OCI-LY3 (cell line): ENCODE results near the gene HNRNPH2.

Experiments used
- H2AFZ ChIP-seq: fragments of 200-600, 300-600 bp; shearing (Covaris generic); 2 replicates; pipeline ENCODE4 v1.6.0; 2014; ENCODE audit warnings: antibody characterized with exemption, low read depth, low read length
- H3K27ac ChIP-seq: fragments of 200-600, 300-600 bp; sonication (generic); 2 replicates; pipeline ENCODE4 v1.5.1; 2014; ENCODE audit warnings: mild to moderate bottlenecking, low read length, moderate library complexity, mixed read lengths
- H3K27me3 ChIP-seq: fragments of 200-600, 300-600 bp; sonication (generic); 2 replicates; pipeline ENCODE4 v1.6.1; 2014; ENCODE audit warnings: low read depth, low read length, mixed read lengths
- H3K36me3 ChIP-seq: fragments of 200-600, 300-600 bp; sonication (generic); replicated peaks from 2 replicates; pipeline ENCODE3; 2014; ENCODE audit warnings: low read depth, low read length, mixed read lengths
- H3K4me1 ChIP-seq: fragments of 300-600, 200-600 bp; sonication (generic); 2 replicates; pipeline ENCODE4 v1.6.1; 2014; ENCODE audit warnings: low read length, mixed read lengths
- H3K4me2 ChIP-seq: fragments of 200-600, 300-600 bp; sonication (generic); 2 replicates; pipeline ENCODE4 v1.6.1; 2014; ENCODE audit warnings: low read length, mixed read lengths
- H3K4me3 ChIP-seq: fragments of 300-600, 200-600 bp; sonication (generic); 2 replicates; pipeline ENCODE4 v1.5.1; 2014; ENCODE audit warnings: antibody characterized with exemption, mild to moderate bottlenecking, low read length, moderate library complexity
- H3K79me2 ChIP-seq: fragments of 300-600, 200-600 bp; shearing (Covaris generic); 2 replicates; pipeline ENCODE4 v1.6.1; 2014; ENCODE audit warnings: mild to moderate bottlenecking, low read length, mixed read lengths
- H3K9ac ChIP-seq: fragments of 300-600, 200-600 bp; shearing (Covaris generic); 2 replicates; pipeline ENCODE4 v1.6.0; 2014; ENCODE audit warnings: mild to moderate bottlenecking, low read length, moderate library complexity
- H3K9me3 ChIP-seq: fragments of 200-600, 300-600 bp; shearing (Covaris generic); 2 replicates; pipeline ENCODE4 v1.6.1; 2014; ENCODE audit warnings: low read length, mixed read lengths; ENCODE audit not compliant: insufficient read depth
- H4K20me1 ChIP-seq: fragments of 200-600, 300-600 bp; sonication (generic); 2 replicates; pipeline ENCODE4 v1.6.1; 2016; ENCODE audit warnings: low read length, mixed read lengths; ENCODE audit not compliant: insufficient read depth
- CTCF ChIP-seq: fragments of 200-600, 300-600 bp; sonication (generic); IDR thresholded peaks from 2 replicates; pipeline ENCODE4 v1.5.1; 2014; ENCODE audit warnings: antibody characterized with exemption, low read length, low read depth
- EZH2phosphoT487 ChIP-seq: fragments of 200-600 bp; shearing (Covaris generic); IDR thresholded peaks from 2 replicates; pipeline ENCODE4 v1.6.1; 2018; ENCODE audit warnings: antibody characterized with exemption, mixed run types, low read depth

The HNRNPH2 gene

DNA sequence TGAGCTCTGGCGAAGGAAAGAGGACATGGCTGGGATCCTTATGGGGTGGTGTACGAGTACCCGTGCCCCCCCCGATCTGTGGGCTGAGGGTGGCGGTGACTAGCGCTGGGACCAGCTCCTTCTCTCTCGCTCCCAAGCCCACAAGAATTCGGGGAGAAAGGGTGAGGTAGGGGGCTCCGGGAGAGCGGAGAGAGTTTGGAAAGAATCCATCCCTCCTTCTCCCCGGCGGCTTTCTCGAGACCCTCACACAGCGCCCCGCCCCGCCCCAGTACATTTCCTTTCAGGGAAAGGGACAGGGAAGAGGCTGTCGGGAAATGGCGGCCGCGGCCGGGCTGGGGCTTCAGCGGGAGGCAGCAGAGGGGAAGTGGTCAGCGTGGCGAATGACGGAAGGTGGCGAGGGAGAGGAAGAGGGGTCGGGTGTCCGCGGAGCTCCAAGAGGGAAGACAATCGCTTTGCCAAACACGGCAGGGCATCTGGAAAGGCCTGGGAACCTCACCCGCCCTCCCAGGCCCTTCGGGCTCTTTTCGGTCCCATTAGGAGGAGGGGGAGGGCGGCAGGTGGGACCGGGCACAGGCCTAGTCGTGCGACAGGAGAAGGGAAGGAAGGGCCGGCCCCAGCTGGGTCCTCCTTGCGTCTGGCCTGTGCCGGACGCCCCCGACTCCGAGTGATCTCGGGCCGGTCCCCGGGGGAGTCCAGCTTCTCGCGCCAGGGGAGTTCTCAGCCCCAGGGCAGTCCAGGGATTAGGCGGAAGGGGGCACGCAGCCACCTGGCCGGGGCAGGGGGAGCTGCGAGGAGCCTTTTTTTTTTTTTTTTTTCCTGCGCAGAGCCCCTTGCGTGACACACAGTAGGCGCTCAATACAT, 10.2 kb downstream of the HNRNPH2 start:
- Histone ChIP-seq H2AFZ (peak overlapping the region; percentile 97), H3K79me2 (peaks cover 3% of the 10 kb centered on the region; the same call in 1 of the 2 replicates), H3K36me3 (peaks cover 3% of the 10 kb centered on the region), H3K27me3 (no peaks in the 10 kb centered on the region), H3K4me2 (peak overlapping the region; percentile 74), H3K9me3 (no peaks in the 10 kb centered on the region), H3K27ac (peak overlapping the region; percentile 22; the same call in 1 of the 2 replicates), H3K4me3 (peak overlapping the region; percentile 83), H3K9ac (peak overlapping the region; percentile 76), H3K4me1 (peaks cover 24% of the 10 kb centered on the region), H4K20me1 (0 out of 2 replicates have a peak, but pooled peaks cover 1% of the 10 kb centered on the region)
- no peak for TF ChIP-seq CTCF
- no peak for TF ChIP-seq EZH2phosphoT487

- no peaks in the 10 kb centered on the region for H3K79me2 ChIP-seq
- H3K9ac ChIP-seq: no peak overlapping the region
- H4K20me1 ChIP-seq: no peaks in the 10 kb centered on the region
- H3K36me3 ChIP-seq: no peaks in the 10 kb centered on the region
- peaks cover 23% of the 10 kb centered on the region for H3K4me1 ChIP-seq
- no peak overlapping the region for H3K4me3 ChIP-seq
- TF ChIP-seq EZH2phosphoT487 (no peak), CTCF (no peak)
- H3K4me2 ChIP-seq: no peak overlapping the region
- no peaks in the 10 kb centered on the region for H3K27me3 ChIP-seq
- H3K27ac ChIP-seq: no peak overlapping the region
- no peak overlapping the region for H2AFZ ChIP-seq
- no peaks in the 10 kb centered on the region for H3K9me3 ChIP-seq
Measured at GRCh38 chrX:101419489-101419888, 11.5 kb downstream of the HNRNPH2 start.

DNA sequence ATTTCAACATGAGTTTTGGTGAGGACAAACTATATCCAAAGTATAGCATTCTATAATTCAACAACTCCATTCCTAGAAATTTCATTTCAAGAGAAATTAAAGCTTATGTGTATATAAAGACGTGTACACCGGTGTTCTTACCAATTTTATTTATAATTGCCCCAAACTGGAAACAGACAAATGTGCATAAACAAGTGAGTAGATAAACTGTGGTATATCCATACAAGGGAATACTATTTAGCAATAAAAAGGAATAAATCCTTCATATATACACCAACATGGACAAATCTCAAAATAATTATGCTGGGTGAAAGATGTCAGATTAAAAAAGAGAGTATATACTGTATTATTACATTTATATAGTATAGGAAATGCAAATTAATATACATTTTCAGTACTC, 19.9 kb downstream of the HNRNPH2 start:
- H3K4me1 ChIP-seq: peaks cover 14% of the 10 kb centered on the region
- H2AFZ ChIP-seq: no peak overlapping the region
- peaks cover 4% of the 10 kb centered on the region for H3K36me3 ChIP-seq
- H3K27me3 ChIP-seq: no peaks in the 10 kb centered on the region
- H3K4me2 ChIP-seq: no peak overlapping the region
- TF ChIP-seq CTCF (no peak), EZH2phosphoT487 (no peak)
- H3K4me3 ChIP-seq: no peak overlapping the region
- no peak overlapping the region for H3K27ac ChIP-seq
- H3K79me2 ChIP-seq: no peaks in the 10 kb centered on the region
- H3K9ac ChIP-seq: no peak overlapping the region
- no peaks in the 10 kb centered on the region for H3K9me3 ChIP-seq
- no peaks in the 10 kb centered on the region for H4K20me1 ChIP-seq

GRCh38 chrX:101429934-101430333, 21.9 kb downstream of the HNRNPH2 start:
- no peak overlapping the region for H2AFZ ChIP-seq
- H3K27me3 ChIP-seq: no peaks in the 10 kb centered on the region
- TF ChIP-seq CTCF: no peak
- TF ChIP-seq EZH2phosphoT487: no peak
- no peaks in the 10 kb centered on the region for H3K79me2 ChIP-seq
- H3K9ac ChIP-seq: no peak overlapping the region
- H4K20me1 ChIP-seq: no peaks in the 10 kb centered on the region
- H3K27ac ChIP-seq: no peak overlapping the region
- peak overlapping the region; percentile 14; the same call in 1 of the 2 replicates for H3K4me2 ChIP-seq
- H3K4me1 ChIP-seq: peaks cover 14% of the 10 kb centered on the region
- H3K4me3 ChIP-seq: no peak overlapping the region
- H3K9me3 ChIP-seq: no peaks in the 10 kb centered on the region
- peaks cover 4% of the 10 kb centered on the region for H3K36me3 ChIP-seq
